Measurements from ENCODE around the gene NEUROD4.

NEUROD4 gene

GRCh38 chr12:55061024-55061423, 41.2 kb downstream of the NEUROD4 start:
- no peak for DNase-seq

- DNase-seq = no peak
Measured at GRCh38 chr12:55063291-55063690, 43.5 kb downstream of the NEUROD4 start.

GRCh38 chr12:55065535-55065934, 45.8 kb downstream of the NEUROD4 start:
- DNase-seq = no peak

DNA sequence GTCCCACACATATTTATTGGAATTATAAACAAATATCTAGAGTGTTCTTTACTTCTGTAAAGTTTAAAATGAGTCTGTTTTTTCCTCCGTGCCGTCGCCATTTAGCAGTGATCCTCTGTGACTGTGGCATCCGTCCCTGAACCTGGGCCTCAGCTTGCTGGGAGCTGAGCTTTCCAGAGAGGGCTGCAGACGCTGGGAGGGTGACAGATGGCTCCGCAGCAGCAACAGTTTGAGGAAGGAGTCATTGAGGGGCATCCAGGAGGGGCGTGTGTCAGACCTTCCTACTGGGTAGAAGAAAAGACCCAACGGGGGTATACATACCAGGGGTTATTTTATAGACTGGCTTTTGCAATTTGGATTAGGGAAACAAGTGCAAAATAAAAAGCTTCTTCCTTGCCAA, 47.9 kb downstream of the NEUROD4 start:
- DNase-seq = no peak

GRCh38 chr12:55068416-55069010, 48.7 kb downstream of the NEUROD4 start:
- no peak for DNase-seq

DNA sequence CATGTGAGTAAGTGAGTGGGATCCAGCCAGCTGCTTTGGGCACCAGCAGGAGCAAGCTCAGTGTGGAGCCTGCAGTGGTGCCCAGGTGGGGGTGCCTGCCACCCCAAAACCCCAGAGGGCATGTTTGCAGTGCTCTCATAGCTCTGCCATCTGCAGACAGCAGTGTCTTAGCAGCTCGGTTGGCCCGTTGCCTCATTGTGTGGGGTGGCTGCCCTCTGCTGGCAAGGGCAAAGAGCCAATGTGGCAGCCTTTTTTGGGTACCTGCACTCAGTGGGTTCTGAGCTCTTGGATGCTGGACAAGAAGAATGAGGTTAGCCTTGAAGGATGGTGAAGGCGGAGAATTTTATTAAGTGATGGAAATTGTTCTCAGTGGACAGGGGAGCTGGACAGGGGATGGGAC, 52.3 kb downstream of the NEUROD4 start:
- no peak for DNase-seq

DNA sequence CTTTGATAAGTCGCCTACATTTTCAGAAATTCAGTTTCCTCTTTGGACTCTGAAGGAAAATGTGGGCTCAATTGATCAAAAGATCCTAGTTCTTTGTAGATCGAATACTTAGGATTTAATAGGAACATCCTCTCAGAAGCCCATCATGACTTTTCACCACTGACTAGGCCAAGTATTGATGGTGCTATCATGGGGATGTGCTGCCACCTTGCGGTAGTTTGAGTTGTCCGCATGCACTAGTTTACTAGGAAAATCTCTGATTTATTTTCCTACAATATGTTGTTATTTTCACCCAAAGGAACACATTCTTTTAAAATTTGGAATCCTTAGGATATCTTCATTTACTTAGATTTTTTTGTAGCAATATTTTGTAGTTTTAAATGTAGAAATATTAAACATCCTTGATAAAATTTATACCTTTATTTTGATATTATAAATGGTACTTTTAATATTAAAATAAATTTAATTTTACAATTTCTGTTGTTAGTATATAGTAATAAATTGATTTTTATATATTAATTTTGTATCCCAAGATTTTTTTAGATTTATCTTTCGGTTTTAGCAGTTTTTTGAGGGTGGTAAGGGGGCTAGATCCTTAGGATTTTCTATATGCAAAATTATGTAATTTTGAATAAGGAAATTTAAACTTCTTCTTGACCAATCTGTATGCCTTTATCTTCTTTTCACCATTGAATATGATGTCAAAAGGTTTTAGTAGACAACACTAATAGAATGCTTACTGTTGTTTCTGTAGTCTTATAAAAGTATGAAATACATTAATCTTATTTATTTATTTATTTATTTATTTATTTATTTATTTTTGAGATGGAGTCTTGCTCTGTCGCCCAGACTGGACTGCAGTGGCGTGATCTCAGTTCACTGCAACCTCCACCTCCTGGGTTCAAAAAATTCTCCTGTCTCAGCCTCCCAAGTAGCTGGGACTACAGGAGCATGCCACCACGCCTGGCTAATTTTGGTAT, 53.6 kb downstream of the NEUROD4 start:
- DNase-seq = peak; percentile 74

DNA sequence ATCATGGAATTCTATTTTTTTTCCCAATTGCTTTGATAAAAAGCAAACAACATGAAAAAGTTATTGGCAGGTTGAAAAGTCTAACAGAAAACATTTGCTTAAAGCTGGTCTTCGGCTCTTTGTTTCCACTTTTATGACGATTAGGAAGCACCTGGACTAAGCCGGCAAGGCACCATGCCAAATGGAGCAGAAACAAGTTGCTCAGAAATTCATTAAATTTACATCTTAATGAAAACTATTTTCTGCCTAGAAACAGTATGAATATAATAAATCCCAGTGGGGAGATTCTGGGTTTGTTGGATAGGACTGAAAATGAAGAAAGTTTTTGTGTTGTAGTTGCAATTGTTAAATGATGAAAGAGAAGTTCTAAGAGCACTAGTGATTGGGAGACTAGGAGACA, 55.0 kb downstream of the NEUROD4 start:
- no peak for DNase-seq

Data from left hindlimb (tissue), 1 donor.